WI38 (cell line): ENCODE results near the gene ROR1.

Source experiments
- H3K4me3 ChIP-seq: 2 replicates; pipeline ENCODE4 v1.5.1; 2011; ENCODE audit warnings: low read depth, mild to moderate bottlenecking, control low read depth, low read length
- TF ChIP-seq, protein P1 (sequence below): IDR thresholded peaks from 2 replicates; pipeline ENCODE4 v1.5.1; 2012; ENCODE audit warnings: low read depth, mild to moderate bottlenecking, control low read depth, low read length

The ROR1 gene

DNA sequence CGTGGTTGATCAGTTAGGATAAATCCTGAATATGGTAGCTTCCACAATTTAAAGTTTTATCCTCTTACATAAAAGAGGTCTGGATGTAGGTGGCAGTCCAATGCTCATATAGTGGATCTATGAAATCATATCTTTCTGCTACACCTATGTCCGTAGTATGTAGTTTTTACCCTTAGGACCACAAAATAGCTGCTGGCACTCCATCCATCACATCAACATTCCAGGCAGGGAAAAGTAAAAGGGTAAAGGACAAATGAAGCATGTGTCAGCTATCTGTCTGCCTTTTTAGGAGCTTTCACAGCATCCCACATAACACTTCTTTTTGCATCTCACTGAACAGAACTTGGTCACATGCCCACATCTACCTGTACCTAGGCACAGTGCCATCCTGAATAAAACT lies 184.7 kb downstream of the ROR1 start:
- TF ChIP-seq, protein P1, sequence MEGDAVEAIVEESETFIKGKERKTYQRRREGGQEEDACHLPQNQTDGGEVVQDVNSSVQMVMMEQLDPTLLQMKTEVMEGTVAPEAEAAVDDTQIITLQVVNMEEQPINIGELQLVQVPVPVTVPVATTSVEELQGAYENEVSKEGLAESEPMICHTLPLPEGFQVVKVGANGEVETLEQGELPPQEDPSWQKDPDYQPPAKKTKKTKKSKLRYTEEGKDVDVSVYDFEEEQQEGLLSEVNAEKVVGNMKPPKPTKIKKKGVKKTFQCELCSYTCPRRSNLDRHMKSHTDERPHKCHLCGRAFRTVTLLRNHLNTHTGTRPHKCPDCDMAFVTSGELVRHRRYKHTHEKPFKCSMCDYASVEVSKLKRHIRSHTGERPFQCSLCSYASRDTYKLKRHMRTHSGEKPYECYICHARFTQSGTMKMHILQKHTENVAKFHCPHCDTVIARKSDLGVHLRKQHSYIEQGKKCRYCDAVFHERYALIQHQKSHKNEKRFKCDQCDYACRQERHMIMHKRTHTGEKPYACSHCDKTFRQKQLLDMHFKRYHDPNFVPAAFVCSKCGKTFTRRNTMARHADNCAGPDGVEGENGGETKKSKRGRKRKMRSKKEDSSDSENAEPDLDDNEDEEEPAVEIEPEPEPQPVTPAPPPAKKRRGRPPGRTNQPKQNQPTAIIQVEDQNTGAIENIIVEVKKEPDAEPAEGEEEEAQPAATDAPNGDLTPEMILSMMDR: no peak
- H3K4me3 ChIP-seq: no peak overlapping the region

DNA sequence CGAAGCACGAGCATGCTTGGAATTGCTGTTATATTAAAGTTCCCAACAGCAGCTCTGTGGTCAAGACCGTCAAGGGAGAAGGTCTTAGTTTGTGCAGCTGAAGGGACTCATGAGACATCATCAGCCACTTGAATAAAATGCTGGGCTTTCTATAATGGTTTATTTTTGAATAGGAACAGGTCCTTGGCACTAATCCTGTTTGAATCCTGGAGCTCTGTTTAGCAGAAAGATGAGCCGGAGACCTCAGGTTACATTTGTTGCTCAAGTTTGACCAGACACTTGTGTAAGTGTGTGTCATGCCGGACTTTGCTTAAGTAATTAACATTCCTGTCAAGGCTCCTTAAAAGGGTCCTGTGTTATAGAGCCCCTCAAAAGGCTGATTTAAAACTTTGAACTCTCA lies 186.5 kb downstream of the ROR1 start:
- no peak overlapping the region for H3K4me3 ChIP-seq
- TF ChIP-seq, protein P1: no peak

- H3K4me3 ChIP-seq: no peak overlapping the region
These were observed 192.2 kb downstream of the ROR1 start for GRCh38 chr1:63966016-63966415.

DNA sequence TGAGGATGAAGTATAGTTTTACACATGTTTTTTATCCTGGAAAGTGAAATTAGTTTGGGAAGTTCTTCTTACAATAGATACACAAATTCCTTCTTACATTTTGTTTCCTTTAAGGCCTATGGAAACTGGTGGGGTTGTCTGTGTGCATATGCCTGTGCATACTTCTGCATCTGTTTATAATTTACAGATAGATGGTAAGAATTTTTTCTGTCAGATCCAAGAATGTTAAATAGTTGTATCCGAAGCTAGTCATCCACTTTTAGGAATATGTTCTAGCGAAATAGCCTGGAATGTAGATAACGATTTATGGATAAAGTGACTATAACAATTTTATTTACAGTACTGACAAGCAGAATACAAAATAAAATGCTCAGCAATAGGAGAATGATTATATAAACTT lies 194.1 kb downstream of the ROR1 start:
- H3K4me3 ChIP-seq: no peak overlapping the region
- TF ChIP-seq, protein P1: no peak

More at GRCh38 chr1:63966016-63966415, 192.2 kb downstream of the ROR1 start:
- TF ChIP-seq, protein P1: no peak

- no peak overlapping the region for H3K4me3 ChIP-seq
- TF ChIP-seq, protein P1: no peak
These were observed 195.0 kb downstream of the ROR1 start for GRCh38 chr1:63968663-63969440.

GRCh38 chr1:63969441-63969901 lies 195.7 kb downstream of the ROR1 start:
- TF ChIP-seq, protein P1: no peak
- no peak overlapping the region for H3K4me3 ChIP-seq

GRCh38 chr1:63971557-63971956 lies 197.7 kb downstream of the ROR1 start:
- H3K4me3 ChIP-seq: no peak overlapping the region
- TF ChIP-seq, protein P1: no peak
